ENCODE measurements around the gene SERINC5.

- no peak for TF ChIP-seq OSR1 (CRISPR knock-in tag; IDR thresholded peaks at IDR 0.05)
- TF ChIP-seq BACH2 (CRISPR knock-in tag; IDR thresholded peaks at IDR 0.05; ENCODE audit: borderline replicate concordance), result no peak
- no peak for TF ChIP-seq ZFP3 (CRISPR knock-in tag; IDR thresholded peaks at IDR 0.05)
These were observed 4.6 kb upstream of the SERINC5 start for GRCh38 chr5:80260461-80260860.

Measured in SK-N-SH treated with all-trans-retinoic acid at 6 μM for 48 hours (cell line).